HepG2 (cell line): ENCODE data around the gene ZNF684. TPM values are rescaled to one million over a fixed set of nuclear protein-coding genes. Genes with fewer than 3 reads are reported as not detected.

Experiments used
- ARHGAP35 ChIP-seq: sonication (generic); formaldehyde crosslinking; IDR thresholded peaks from 2 replicates; pipeline ENCODE4 v1.9.0; 2022; ENCODE audit warnings: mild to moderate bottlenecking, inconsistent platforms, moderate library complexity, missing genetic modification reagents, borderline replicate concordance
- DMAP1 ChIP-seq: IDR thresholded peaks from 2 replicates; pipeline ENCODE4 v1.6.1; 2016
- EED ChIP-seq: sonication (generic); formaldehyde crosslinking; IDR thresholded peaks from 2 replicates; pipeline ENCODE4 v1.5.0; 2020; ENCODE audit warnings: mild to moderate bottlenecking, missing genetic modification reagents
- GABPA ChIP-seq, 2 experiments: IDR thresholded peaks; 2 replicates each; pipeline ENCODE4 v1.6.1; 2011 to 2016; ENCODE audit warnings: low read depth in 2 of 2, low read length in 1 of 2, missing biosample characterization in 1 of 2, missing genetic modification characterization in 1 of 2
- HDAC6 ChIP-seq: fragments of 200-600 bp; sonication (generic); IDR thresholded peaks from 2 replicates; pipeline ENCODE4 v1.7.0; 2017; ENCODE audit warnings: mild to moderate bottlenecking, antibody characterized with exemption, low read length, low read depth
- ISL2 ChIP-seq: sonication (generic); formaldehyde crosslinking; IDR thresholded peaks from 2 replicates; pipeline ENCODE4 v1.5.0; 2020; ENCODE audit warnings: missing genetic modification reagents
- MAFF ChIP-seq: IDR thresholded peaks from 2 replicates; pipeline ENCODE4 v1.6.1; 2011; ENCODE audit warnings: low read depth, low read length, improper control_type of control experiment
- PHF5A ChIP-seq: IDR thresholded peaks from one replicate; pipeline ENCODE4 v1.6.1; 2018; ENCODE audit warnings: low read depth, missing genetic modification reagents; ENCODE audit not compliant: unreplicated experiment
- RFX5 ChIP-seq: IDR thresholded peaks from 2 replicates; pipeline ENCODE4 v1.6.1; 2011; ENCODE audit warnings: low read depth, low read length, improper control_type of control experiment
- SATB2 ChIP-seq: sonication (generic); formaldehyde crosslinking; IDR thresholded peaks from 2 replicates; pipeline ENCODE4 v1.5.0; 2020; ENCODE audit warnings: missing genetic modification reagents
- SNAI1 ChIP-seq: sonication (generic); formaldehyde crosslinking; IDR thresholded peaks from 2 replicates; pipeline ENCODE4 v1.5.0; 2020; ENCODE audit warnings: mild to moderate bottlenecking, missing genetic modification reagents, borderline replicate concordance
- SUZ12 ChIP-seq: fragments of 150-350 bp; IDR thresholded peaks from 2 replicates; pipeline ENCODE4 v1.6.1; 2014; ENCODE audit warnings: low read depth, low read length
- ZNF629 ChIP-seq: sonication (generic); formaldehyde crosslinking; conservative IDR thresholded peaks from 2 replicates; pipeline ENCODE4 v1.5.0; 2020; ENCODE audit warnings: missing genetic modification reagents
- ZNF672 ChIP-seq: sonication (generic); formaldehyde crosslinking; IDR thresholded peaks from 2 replicates; pipeline ENCODE4 v1.8.1; 2022; ENCODE audit warnings: missing genetic modification reagents
- ZNF770 ChIP-seq: sonication (generic); formaldehyde crosslinking; IDR thresholded peaks from 2 replicates; pipeline ENCODE4 v1.5.0; 2020; ENCODE audit warnings: mild to moderate bottlenecking, missing genetic modification reagents
- polyA plus RNA-seq, 8 experiments: library from polyadenylated mRNA; depleted of rRNA in 3 of 8; stranded (reverse) in 7 of 8; unstranded in 1 of 8; fragments of >200 nt; fragmentation: Illumina TruSeq in 4 of 8; extraction: Trizol in 4 of 8; gene quantifications; 2 replicates each; pipeline versions ENCODE4 v1.2.1 to v1.2.3, GENCODE V29; 2011 to 2016; ENCODE audit warnings: low read depth in 4 of 8, missing spikeins in 1 of 8, mixed read lengths in 1 of 8; ENCODE audit not compliant: insufficient read depth in 1 of 8
- total RNA-seq, 5 experiments: library from RNA; depleted of rRNA; stranded (reverse); fragments of >200 nt; fragmentation: Illumina TruSeq; extraction: Trizol; gene quantifications; 2 replicates each; pipeline ENCODE4 v1.2.3, GENCODE V29; 2016; ENCODE audit warnings: low read depth in 1 of 5
- TF ChIP-seq, protein P1 (sequence below): sonication (generic); formaldehyde crosslinking; IDR thresholded peaks from 2 replicates; pipeline ENCODE4 v1.4.0; 2020; ENCODE audit warnings: missing genetic modification reagents, borderline replicate concordance
- TF ChIP-seq, protein P2 (sequence below): sonication (generic); formaldehyde crosslinking; IDR thresholded peaks from 2 replicates; pipeline ENCODE4 v1.8.0; 2022; ENCODE audit warnings: mild to moderate bottlenecking, missing genetic modification reagents, borderline replicate concordance
- TF ChIP-seq, protein P3 (sequence below): IDR thresholded peaks from 2 replicates; pipeline ENCODE4 v1.6.1; 2016; ENCODE audit warnings: missing compliant biosample characterization, missing genetic modification reagents, borderline replicate concordance
- TF ChIP-seq, protein P4 (sequence below): sonication (generic); formaldehyde crosslinking; IDR thresholded peaks from 2 replicates; pipeline ENCODE4 v1.5.0; 2020; ENCODE audit warnings: mild to moderate bottlenecking, low read depth, missing genetic modification reagents, borderline replicate concordance

Gene ZNF684
- total and polyA plus RNA-seq, 2 of the 13 experiments (the other 11 are each of a cell fraction or from before 2014, with no cell fraction given), result 6.5 to 15.2 TPM

GRCh38 chr1:40530735-40531380 lies 579 bp upstream of the ZNF684 start (continued):
- TF ChIP-seq PHF5A (CRISPR knock-in tag) (no peak), ISL2 (CRISPR knock-in tag) (no peak), GABPA (IDR thresholded peaks at IDR 0.05; ENCODE audit: low read depth, low read length) (no peak), GABPA (CRISPR knock-in tag; IDR thresholded peaks at IDR 0.05; ENCODE audit: low read depth) (no peak), ZNF770 (CRISPR knock-in tag) (no peak), RFX5 (no peak), SUZ12 (no peak), ZNF629 (no peak), SATB2 (CRISPR knock-in tag) (0 out of 2 replicates have a peak, but pooled peaks have one; percentile 33), DMAP1 (CRISPR knock-in tag) (peak; percentile 68; the same call in 1 of the 2 replicates), MAFF (no peak), HDAC6 (no peak), ARHGAP35 (CRISPR knock-in tag) (no peak), ZNF672 (CRISPR knock-in tag) (no peak), SNAI1 (no peak), EED (CRISPR knock-in tag) (no peak)
- TF ChIP-seq, protein P1, sequence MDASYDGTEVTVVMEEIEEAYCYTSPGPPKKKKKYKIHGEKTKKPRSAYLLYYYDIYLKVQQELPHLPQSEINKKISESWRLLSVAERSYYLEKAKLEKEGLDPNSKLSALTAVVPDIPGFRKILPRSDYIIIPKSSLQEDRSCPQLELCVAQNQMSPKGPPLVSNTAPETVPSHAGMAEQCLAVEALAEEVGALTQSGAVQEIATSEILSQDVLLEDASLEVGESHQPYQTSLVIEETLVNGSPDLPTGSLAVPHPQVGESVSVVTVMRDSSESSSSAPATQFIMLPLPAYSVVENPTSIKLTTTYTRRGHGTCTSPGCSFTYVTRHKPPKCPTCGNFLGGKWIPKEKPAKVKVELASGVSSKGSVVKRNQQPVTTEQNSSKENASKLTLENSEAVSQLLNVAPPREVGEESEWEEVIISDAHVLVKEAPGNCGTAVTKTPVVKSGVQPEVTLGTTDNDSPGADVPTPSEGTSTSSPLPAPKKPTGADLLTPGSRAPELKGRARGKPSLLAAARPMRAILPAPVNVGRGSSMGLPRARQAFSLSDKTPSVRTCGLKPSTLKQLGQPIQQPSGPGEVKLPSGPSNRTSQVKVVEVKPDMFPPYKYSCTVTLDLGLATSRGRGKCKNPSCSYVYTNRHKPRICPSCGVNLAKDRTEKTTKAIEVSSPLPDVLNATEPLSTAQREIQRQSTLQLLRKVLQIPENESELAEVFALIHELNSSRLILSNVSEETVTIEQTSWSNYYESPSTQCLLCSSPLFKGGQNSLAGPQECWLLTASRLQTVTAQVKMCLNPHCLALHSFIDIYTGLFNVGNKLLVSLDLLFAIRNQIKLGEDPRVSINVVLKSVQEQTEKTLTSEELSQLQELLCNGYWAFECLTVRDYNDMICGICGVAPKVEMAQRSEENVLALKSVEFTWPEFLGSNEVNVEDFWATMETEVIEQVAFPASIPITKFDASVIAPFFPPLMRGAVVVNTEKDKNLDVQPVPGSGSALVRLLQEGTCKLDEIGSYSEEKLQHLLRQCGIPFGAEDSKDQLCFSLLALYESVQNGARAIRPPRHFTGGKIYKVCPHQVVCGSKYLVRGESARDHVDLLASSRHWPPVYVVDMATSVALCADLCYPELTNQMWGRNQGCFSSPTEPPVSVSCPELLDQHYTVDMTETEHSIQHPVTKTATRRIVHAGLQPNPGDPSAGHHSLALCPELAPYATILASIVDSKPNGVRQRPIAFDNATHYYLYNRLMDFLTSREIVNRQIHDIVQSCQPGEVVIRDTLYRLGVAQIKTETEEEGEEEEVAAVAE, result no peak; the same call in 1 of the 2 replicates
- TF ChIP-seq, protein P2, sequence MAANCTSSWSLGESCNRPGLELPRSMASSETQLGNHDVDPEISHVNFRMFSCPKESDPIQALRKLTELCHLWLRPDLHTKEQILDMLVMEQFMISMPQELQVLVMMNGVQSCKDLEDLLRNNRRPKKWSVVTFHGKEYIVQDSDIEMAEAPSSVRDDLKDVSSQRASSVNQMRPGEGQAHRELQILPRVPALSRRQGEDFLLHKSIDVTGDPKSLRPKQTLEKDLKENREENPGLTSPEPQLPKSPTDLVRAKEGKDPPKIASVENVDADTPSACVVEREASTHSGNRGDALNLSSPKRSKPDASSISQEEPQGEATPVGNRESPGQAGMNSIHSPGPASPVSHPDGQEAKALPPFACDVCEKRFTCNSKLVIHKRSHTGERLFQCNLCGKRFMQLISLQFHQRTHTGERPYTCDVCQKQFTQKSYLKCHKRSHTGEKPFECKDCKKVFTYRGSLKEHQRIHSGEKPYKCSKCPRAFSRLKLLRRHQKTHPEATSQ (CRISPR knock-in tag), result no peak
- TF ChIP-seq, protein P3, sequence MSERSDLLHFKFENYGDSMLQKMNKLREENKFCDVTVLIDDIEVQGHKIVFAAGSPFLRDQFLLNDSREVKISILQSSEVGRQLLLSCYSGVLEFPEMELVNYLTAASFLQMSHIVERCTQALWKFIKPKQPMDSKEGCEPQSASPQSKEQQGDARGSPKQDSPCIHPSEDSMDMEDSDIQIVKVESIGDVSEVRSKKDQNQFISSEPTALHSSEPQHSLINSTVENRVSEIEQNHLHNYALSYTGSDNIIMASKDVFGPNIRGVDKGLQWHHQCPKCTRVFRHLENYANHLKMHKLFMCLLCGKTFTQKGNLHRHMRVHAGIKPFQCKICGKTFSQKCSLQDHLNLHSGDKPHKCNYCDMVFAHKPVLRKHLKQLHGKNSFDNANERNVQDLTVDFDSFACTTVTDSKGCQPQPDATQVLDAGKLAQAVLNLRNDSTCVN (CRISPR knock-in tag), result no peak
- TF ChIP-seq, protein P4, sequence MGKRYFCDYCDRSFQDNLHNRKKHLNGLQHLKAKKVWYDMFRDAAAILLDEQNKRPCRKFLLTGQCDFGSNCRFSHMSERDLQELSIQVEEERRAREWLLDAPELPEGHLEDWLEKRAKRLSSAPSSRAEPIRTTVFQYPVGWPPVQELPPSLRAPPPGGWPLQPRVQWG (CRISPR knock-in tag), result no peak
